Stimulated activated CD4-positive, alpha-beta T cell treated with anti-CD3 and anti-CD28 coated beads, Interleukin-4, amount 100 ng/mL, for 1 hour (primary cell): ENCODE measurements around the gene ERC1.
"Not testable (repeated sequence)": the region's sequence is repeated elsewhere in the genome, so short reads cannot be mapped to it uniquely, and the experiment has no call there.

ENCODE experiments used
- DNase-seq: peaks from one replicate; pipeline ENCODE4 v3.0.0-alpha.2; 2020

Gene ERC1

DNA sequence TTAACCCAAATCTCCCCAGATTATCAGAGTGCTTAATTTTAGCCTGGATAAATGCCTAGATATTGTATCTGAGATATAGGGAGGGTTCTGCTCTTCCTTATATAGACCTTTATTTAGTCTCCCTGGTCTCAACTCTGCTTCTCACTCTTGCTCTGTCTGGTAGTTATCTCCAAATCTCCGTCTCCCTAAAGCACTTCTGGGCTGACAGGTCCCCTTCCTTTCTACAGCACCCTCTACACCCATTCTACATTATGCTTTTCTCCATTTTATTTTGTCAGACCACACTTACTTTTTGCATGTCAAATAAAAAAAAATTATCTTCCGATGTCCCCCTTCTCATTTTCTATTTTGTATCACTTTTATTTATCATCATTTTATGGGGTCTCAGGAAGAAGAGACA lies 2.0 kb upstream of the ERC1 start:
- DNase-seq = no peak

DNA sequence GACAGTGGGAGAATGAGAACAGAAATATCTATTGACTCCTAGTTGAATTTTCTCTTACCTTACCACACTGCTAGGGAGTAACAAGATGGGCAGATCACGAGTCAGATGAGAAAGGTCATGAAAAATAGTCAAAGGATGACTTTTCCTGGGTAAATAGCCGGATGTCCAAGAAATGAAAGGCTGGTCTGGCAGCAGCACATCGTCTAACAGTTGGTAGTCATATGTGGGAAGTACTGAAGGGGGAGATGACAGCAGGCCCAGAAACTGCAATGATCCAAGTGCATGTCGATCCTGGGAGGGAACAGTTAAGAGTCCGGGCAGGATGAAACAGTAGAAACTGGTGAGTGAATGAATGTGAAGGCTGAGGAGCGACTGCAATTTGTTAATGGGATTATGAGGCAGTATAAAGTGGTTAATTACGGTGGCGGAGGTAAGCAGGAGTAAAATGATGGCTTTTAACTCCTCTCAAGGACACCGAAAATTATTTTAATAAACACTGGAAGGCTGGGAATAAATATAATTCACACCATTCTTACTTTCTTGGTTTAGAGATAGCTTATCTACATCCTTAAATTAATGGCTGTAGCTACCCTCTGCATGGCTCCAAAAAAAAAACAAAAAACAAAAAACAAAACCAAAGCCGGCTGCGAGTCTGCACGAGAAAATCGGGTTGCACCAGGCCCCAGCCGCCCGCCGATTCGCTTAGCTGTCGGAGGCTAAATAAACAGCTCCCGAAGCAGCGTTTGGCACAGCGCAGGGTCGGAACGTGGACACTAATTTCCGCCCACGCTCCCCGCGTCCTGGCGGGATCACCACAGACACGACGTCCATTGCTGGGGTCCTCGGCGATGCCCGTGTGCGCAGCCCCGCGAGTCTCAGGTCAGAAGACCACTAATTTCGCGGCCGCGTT lies 1.0 kb upstream of the ERC1 start:
- DNase-seq = peak; percentile 54

DNA sequence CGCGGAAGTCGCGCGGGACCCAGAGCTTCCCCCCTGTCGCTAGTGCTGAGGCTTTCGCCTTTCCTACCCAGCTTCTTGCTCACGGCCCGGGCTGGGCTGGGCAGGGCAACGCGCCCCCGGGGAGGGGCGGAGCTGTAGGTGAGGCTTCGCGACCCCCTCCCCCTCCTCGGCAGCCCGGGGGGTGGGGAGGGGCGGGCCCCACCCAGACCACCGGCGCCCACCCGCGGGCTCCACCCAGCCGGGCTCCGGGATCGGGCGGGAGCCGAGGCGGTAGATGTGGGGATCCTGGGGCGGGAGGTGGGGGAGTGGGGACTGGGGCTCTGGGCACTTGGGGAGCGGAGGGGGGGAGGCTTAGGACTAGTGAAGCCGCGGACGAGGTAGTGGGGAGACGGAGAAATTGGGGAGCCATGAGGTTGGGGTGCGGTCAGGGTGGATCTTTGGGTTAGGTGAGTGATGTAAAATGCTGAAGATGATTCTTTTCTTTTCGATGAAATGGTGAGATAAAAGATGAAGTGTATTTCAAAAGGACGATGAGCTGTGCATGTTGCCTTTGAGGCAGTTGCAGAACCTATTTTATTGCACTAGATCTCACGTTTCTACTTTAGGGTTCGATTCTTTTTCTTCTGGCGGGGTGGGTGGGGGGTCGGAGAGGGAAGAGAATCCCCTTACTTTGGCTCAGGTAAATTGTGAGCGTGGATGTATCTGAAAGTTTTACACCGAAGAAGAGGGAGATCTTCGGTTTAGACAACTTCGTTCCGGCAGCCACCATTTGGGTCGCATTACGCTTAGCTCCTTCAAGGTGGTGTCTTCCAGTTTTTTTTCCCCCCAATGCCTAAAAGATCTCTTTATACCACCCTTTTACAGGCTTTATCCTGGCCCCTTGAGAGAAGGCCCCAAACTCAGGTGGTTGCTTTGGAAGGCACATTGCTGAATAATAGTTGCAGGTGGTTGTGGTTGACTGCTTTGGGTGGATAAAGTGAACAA lies 619 bp downstream of the ERC1 start:
- no peak for DNase-seq

DNA sequence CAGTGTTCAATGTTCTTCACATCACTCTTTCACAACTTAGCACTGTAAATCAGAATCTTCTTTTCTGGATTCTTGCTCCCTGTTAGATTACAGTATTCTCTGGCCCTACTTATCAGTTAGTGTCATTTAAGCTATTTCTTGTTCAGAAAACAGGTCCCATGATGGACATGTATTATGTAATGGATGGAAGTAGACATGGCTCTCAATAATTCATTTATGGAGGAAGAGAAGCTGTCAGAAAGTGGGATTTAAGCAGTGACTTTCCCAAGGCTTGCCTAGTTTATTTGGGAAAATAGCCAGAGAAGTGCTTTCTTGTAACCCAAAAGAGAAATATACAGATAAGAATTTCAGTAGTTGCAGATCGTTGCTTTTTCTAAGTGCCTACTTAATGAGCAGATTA lies 1.6 kb downstream of the ERC1 start:
- DNase-seq = no peak

DNA sequence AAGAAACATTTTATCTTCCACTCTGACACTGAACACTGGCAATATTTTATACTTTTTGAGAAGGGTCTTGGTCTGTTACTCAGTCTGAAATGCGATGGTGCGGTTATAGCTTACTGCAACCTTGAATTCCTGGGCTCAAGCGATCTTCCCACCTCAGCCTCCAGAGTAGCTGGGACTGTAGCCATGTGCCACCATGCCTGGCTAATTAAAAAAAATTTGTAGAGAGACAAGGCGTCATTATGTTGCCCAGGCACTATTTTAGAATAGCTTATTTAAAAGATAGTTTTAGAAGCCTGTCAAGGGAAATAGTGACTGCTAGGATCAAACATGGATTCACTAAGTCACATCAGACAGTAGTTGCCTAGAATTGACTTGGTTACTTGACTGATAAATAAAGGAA lies 5.9 kb downstream of the ERC1 start:
- DNase-seq = no peak

DNA sequence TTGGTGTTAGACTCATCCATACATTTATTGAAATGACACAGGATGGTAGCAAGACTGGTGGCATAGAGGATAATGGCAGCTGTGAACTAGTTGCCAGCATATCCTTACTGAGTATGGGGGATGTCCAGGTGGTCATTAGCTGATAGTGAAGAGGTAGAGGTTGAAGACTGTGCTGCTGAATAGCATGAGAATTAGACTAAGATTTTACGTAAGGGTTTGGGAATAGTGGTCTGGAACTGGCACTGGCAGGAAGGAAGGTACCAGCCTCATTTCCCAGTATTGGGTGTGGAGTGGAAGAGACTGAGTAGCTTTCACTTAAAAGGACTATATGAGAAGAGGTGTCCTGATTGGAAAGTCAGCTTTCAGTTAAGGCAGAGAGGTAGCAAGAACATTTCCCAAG lies 6.5 kb downstream of the ERC1 start:
- no peak for DNase-seq

DNA sequence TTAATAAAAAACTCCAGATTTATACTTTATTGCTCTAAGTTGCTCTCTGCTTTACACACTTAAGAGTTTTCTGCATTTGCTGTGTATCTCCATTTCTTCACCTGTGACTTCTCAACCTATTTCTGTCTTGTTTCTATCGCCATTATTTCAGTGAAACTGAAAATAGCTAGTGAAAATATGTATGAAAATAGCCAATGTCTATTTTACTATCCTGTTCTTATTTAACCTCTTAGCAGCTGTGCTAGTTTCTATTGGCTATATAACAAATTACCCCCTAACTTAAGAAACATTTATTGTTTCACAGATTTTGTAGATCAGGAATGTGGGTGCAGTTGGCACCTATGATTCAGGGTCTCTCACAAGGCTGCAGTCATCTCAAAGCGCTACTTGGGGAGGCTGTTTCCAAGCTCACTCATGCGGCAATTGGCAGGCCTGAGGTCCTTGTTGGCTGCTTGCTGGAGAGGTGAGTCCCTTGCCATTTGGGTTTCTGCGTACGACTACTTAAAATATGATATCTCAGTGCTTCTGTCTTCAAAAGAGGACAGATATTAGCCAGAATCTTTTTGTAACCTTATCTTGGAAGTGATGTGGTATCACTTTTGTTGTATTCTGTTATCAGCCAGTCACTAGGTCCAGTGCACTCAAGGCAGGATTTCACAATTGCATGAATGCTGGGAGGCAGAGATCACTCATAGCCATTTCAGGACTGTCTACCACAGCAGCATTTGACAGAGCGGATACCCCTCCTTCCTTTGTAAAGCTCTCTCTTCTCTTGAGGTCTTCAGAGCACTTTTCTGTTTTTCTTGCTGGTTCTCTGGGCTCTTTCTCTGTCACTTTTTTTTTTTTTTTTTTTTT lies 7.2 kb downstream of the ERC1 start:
- no peak for DNase-seq

DNA sequence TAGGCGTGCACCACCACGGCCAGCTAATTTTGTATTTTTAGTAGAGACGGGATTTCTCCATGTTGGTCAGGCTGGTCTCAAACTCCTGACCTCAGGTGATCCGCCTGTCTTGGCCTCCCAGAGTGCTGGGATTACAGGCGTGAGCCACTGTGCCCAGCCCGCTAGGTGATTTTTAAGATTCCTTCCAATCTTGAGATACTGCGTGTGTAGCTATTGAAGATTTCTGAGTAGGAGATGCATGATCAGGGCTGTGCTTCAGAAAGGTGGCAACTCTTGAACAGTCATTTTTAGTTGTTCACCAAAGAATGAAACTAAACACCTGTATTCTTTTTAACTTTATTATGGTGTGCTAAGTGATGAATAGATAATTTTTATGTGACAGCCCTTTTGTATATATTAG lies 8.7 kb downstream of the ERC1 start:
- DNase-seq = not testable (repeated sequence)

DNA sequence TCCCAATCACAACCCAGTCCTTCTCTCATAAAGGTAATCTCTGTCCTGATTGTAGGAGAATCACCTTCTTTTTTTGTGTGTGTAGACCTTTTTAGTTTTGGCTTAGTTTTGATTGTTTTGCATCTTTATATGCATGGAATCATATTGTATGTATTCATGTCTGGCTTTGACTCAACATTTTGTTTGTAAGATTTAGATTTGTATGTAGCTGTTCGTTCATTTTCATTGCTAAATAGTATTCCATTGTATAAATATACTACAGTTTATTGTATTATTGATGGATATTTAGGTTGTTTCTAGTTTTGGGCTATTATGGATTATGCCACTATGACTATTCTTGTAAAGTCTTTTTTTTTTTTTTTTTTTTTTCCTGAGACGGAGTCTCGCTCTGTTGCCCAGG lies 10.5 kb downstream of the ERC1 start:
- DNase-seq = no peak

DNA sequence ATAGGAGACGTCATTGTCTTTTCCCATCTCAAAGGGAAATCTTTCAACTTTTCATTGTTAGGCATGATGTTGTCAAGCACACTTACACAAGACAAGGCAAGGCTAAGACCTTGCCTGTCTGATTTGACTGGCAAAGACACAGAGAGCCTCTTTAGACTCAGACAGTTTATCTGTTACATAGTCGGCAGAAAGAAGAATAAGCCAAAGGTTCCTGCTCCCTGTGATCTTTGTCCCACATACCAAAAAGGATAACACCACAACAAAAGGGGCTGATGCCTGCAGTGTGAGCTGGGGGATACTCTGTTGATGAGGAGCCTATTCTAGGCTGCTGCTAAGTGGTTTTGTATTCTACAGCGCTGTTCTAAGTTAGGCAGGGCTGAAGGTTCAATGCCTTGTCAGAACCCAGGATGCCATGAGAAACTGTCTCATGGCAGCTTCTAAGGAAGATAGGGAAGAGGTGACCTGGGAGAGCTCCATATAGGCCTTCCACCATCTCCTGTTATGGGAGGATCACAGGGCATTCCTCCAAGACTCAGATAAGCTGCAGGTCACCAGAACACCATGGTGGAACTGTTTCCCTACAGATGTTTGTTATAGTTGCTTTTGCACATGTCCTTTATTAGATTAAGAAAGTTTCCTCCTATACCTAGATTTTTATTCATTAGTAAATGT lies 12.7 kb downstream of the ERC1 start:
- no peak for DNase-seq

DNA sequence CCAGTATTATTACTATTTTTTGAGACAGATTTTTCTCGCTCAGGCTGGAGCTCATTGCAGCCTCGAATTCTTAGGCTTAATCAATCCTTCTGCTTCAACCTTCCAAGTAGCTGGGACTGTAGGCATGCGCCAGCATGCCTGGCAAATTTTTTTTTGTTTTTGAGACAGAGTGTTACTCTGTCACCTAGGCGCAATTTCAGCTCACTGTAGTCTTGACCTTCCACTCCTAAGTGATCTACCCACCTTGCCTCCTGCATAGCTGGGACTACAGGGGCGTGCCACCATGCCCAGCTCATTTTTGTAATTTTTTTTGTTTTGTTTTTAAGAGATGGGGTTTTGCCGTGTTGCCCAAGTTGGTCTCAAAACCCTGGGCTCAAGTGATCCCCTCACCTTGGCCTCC lies 15.2 kb downstream of the ERC1 start:
- DNase-seq = no peak

DNA sequence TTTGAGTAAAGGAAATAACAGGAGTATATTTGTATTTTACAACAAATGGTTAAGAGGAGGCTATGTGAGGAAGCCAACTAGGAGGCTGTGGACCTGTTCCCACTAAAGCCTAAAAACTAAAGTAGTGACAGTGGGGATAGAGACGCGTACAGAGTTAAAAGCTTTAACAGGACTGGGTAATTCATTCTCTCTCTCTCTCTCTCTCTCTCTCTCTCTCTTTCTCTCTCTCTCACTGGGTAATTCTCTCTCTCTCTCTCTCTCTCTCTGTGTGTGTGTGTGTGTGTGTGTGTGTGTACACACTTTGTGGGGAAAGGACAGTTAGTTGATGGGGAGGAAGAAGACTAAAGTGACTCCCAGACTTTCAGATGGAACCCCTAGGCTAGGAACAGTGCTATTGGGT lies 16.3 kb downstream of the ERC1 start:
- no peak for DNase-seq

DNA sequence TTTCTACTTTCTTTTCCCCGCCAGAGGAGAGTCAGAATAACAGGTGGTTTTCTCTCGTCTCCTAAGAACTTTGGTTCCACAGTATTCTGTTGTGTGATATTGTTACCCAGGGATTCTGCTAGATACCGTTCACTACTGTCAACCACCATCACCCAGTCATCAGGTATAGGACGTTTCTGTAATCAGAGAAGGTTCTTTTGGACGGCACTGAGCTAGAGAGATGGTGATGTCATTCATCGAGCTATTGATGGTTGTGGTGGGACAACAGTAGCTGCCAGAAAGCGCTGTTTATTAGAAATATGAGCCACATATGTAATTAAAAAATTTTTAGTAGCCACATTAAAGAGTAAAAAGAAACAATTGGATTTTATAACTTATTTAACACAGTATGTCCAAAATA lies 17.0 kb downstream of the ERC1 start:
- DNase-seq = no peak

DNA sequence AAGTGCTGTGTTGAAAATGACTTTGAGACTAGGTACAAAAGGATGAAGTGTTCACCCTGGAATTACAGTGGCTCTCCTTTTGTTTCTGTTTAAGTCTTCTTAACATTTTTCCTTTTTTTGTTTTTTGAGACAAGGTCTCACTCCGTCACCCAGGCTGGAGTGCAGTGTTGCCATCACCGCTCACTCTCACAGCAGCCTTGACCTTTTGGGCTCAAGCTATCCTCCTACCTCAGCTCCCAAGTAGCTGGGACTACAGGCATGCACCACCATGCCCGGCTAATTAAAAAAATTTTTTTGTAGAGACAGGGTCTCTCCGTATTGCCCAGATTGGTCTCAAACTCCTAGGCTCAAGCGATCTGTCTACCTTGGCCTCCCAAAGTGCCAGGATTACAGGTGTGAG lies 20.1 kb downstream of the ERC1 start:
- DNase-seq = no peak

DNA sequence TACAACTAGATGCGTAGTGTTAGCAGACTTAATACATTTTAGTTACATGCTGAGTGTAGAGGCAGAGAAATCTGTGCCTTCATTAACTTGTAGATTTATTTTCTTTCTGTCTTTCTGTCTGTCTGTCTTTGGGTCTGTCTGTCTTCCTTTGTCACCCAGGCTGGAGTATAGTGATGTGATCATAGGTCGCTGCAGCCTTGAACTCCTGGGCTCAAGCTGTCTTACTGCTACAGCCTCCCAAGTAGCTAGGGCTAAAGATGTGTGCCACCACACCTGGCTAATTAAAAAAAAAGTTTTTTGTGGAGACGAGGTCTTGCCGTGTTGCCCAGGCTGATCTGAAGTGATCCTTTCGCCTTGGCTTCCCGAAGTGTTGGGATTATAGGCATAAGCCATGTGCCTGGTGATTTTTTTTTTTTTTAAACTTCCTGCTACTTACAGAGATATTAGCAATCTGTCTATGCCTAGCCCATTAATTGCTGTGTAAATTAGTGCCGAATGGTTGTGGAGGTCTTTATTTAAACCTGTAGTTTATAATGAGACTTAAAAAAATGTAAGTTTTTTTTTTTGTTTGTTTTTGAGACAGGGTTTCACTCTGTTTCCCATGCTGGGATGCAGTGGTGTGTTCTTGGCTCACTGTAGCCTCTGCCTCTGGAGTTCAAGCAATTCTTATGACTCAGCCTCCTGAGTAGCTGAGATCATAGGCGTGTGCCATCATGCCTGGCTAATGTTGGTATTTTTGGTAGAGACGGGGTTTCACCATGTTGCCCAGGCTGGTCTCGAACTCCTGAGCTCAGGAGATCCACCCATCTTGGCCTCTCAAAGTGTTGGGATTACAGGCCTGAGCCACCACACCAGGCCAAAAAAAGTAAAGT lies 22.8 kb downstream of the ERC1 start:
- DNase-seq = no peak

DNA sequence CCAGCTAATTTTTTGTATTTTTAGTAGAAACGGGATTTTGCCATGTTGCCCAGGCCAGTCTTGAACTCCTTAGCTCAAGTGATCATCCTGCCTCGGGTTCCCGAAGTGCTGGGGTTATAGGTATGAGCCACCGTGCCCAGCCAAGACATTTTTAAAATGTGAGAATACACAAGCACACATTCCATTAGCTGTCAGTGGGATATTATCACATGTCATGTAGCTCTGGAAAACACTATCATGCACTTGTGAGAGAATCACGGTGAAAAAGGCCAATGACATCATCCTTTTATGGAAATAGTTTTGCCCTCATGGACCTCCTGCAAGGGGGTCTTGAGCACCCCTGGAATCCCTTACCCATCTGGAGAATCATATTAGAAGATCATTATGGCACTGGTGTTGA lies 28.3 kb downstream of the ERC1 start:
- DNase-seq = no peak

DNA sequence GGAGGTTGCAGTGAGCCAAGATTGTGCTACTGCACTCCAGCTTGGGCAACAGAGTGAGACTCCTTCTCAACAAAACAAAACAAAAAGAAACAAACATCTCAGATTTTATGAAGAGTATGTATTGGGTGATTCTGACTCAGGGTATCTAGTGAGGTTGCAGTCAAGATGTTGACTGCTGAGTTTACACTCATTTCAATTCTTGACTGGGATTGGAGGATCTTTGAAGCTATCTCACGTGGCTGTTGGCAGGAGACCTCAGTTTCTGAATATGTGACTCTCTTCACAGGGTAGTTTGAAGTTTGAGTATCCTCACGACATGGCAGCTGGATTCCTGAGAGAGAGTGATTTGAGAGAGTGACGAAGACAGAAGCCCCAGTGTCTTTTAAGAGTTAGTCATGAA lies 29.4 kb downstream of the ERC1 start:
- DNase-seq = no peak

DNA sequence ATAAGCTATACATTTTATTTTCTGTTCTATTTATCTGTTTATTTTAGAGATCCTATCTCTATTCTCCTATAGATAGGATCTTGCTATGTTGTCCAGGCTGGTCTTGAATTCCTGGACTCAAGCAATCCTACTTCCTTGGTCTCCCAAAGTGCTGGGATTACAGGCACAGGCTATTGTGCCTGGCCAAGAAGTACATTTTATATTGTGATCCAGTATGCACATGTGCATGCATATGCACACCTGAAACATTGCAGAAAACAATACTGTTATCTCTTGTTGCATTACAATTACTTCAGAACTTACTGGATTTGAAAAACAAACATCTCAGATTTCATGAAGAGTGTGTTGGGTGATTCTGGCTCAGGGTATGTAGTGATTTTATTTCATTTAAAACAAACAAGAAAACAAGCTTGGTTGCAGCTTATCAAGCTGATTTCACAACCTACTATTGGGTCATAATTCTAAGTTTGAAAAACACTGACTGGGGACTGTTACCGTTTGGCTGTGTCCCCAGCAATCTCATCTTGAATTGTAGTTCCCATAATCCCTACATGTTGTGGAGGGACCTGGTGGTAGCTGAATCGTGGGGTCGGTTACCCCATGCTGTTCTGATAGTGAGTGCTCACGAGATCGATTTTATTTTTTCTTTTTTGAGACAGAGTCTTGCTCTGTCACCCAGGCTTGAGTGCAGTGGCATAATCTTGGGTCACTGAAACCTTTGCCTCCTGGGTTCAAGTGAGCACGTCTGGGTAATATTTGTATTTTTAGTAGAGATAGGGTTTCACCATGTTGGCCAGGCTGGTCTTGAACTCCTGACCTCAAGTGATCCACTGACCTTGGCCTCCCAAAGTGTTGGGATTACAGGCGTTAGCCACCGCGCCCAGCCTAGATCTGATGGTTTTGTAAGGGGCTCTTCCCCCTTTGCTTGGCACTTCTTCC lies 31.3 kb downstream of the ERC1 start:
- no peak for DNase-seq

DNA sequence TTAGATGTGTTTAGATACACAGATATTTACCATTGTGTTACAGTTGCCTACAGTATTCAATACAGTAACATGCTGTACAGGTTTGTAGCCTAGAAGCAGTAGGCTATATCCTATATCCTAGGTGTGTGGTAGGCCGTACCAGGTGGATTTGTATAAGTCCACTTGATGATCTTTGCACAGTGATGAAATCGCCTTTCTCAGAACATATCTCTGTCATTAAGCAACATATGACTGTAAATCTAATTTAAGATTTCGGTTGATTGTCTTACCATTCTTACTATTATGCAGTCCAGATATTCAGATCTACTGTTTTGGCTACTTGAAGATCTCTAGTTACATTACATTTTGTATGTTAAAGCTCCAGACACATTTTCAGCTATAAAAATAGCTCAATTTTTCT lies 39.8 kb downstream of the ERC1 start:
- DNase-seq = no peak

DNA sequence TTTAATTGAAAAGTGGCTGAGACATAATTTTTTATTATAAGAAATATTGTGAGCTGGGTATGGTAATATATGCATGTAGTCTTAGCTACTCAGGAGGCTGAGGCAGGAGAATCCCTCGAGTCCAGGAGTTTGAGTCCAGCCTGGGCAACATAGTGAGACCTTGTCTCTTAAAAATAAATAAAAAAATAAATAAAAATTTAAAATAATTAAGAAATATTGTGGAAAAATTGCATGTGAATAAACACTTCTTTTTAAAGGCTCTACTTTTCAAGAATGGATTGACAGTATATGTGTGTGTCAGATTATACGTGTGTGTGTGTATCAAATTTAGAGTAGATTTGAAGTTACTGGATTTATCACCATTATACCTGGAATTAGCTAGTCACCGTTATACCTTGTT lies 43.2 kb downstream of the ERC1 start:
- DNase-seq = no peak
